Fibroblast of mammary gland (primary cell): ENCODE measurements around the gene MARCHF3.

Experiments used
- DNase-seq: peaks from one replicate; pipeline ENCODE4 v3.0.0-alpha.2; 2010; ENCODE audit warnings: low read depth
- H3K4me3 ChIP-seq: 2 replicates; pipeline ENCODE4 v1.5.1; 2011; ENCODE audit warnings: low read depth, mild to moderate bottlenecking, low read length, moderate library complexity; ENCODE audit not compliant: control insufficient read depth
- CTCF ChIP-seq: conservative IDR thresholded peaks from 2 replicates; pipeline ENCODE4 v1.5.1; 2011; ENCODE audit warnings: low read depth, low read length, inconsistent platforms; ENCODE audit not compliant: control insufficient read depth, insufficient read depth

MARCHF3 gene

DNA sequence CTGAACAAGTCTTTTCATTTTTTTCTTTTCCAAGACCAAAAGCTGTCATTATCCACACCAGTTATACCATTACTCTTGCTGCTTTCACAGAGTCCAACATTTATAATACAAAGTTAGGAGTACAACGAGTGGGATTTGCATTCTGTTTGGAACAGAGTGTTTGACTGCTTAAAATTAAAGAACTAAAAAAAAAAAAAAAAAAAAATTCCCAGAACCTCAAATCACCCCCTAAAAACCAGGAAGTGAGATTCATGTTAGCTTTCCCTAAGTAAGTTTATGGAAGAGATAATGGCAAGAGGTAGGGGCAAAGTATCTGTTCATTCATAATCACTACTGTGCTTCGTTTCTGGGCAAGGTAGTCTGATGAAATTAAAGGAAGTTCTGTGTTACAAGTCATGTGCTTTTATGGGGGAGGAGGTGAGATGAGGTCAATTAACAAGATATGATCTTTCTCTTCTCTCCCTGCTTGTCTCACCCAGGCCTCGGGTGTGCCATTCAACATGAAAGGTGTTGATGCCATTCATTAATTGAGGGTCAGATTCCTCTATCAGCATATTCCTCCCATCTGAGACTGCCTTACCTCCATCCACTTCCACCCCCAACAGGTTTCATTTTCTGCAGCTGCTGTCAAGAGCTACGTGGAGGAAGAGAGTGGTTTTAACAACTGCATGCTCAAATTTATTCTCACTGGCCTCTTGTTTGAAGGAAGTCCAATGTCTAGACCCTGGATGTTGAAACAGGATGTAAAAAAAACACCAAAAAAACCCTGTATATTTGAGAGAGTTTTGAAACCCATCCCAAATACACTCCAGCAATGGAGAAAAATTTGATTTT is 58.1 kb downstream of the MARCHF3 start:
- no peak for TF ChIP-seq CTCF
- DNase-seq, result no peak

DNA sequence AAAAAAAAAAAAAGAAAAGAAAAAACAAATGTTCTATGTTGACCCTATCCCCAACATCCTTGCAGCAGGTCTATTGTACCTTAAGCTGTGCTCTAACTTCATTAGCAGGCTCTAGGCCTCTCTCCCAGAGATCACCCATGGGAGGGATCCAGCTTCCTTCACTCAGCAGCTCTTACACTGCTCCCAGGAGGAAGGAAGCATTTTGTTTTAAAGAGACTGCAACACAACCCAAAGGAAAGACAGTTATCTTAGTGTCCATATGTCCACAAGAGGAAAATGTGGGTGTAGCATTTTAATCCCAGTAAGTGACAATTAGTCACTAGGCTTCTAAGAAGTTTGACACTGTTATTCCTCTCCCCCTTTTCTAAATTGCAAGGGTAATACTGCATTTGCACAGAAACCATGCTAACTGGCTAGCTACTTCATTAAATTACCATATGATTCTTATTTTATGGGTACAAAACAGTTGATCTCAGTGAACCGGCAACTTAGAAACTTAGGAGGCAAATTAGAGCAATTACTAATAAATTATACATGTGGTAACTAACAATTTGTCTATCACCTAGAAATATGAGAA is 58.8 kb downstream of the MARCHF3 start:
- no peak for TF ChIP-seq CTCF
- H3K4me3 ChIP-seq, result no peak overlapping the region
- no peak for DNase-seq

More for the DNA sequence above, 58.1 kb downstream of the MARCHF3 start:
- H3K4me3 ChIP-seq, result no peak overlapping the region

GRCh38 chr5:126970517-126971017 is 59.8 kb downstream of the MARCHF3 start:
- DNase-seq, result peak; percentile 82
- H3K4me3 ChIP-seq, result no peak overlapping the region
- TF ChIP-seq CTCF, result no peak

- H3K4me3 ChIP-seq, result no peak overlapping the region
- no peak for DNase-seq
- TF ChIP-seq CTCF, result no peak
Observed at GRCh38 chr5:126969548-126969947, 60.8 kb downstream of the MARCHF3 start.

GRCh38 chr5:126967808-126968466 is 62.4 kb downstream of the MARCHF3 start:
- no peak for TF ChIP-seq CTCF
- no peak for DNase-seq
- no peak overlapping the region for H3K4me3 ChIP-seq

DNA sequence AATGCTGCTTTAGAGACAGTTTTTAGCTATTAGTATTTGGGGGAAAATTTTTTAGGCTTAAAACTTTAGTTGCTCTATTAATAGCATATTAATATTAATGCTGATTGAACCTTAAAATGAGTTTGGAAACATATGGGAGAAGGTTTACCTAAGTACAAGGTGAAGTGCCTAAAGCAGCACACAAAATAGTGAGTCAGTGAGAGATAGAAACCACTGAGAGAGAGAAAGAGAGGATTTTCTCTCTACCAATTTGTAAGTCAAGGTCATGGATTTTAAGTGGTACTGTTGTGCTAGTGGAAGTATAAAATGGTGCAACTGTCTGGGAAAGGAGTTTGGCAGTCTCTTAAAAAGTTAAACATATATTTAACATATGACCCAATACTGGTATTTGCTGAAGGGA is 64.9 kb downstream of the MARCHF3 start:
- H3K4me3 ChIP-seq, result no peak overlapping the region
- no peak for TF ChIP-seq CTCF
- peak; percentile 22 for DNase-seq
